Astrocyte (in vitro differentiated cells and primary cell): ENCODE data around the gene TRPM2. TPM values are rescaled to one million over a fixed set of nuclear protein-coding genes. Genes with fewer than 3 reads are reported as not detected.

Source experiments
- DNase-seq: peaks from one replicate; pipeline ENCODE4 v3.0.0-alpha.2; 2010; ENCODE audit warnings: low read depth
- FAIRE-seq: peaks from 2 replicates; lab custom pipeline; 2011; peaks lifted over from hg19 to GRCh38; lab: Jason Lieb, UNC
- H2AFZ ChIP-seq: 2 replicates; pipeline ENCODE4 v1.6.0; 2012; ENCODE audit warnings: low read depth, low read length, inconsistent platforms
- H3K27ac ChIP-seq: 2 replicates; pipeline ENCODE4 v1.5.1; 2011; ENCODE audit warnings: low read depth, low read length, inconsistent platforms
- H3K27me3 ChIP-seq: 2 replicates; pipeline ENCODE4 v1.6.0; 2011; ENCODE audit warnings: low read length, inconsistent platforms; ENCODE audit not compliant: insufficient read depth
- H3K36me3 ChIP-seq: 2 replicates; pipeline ENCODE4 v1.5.1; 2011; ENCODE audit warnings: low read length, inconsistent platforms; ENCODE audit not compliant: insufficient read depth
- H3K4me1 ChIP-seq: 2 replicates; pipeline ENCODE4 v1.5.1; 2011; ENCODE audit warnings: low read length, inconsistent platforms; ENCODE audit not compliant: insufficient read depth
- H3K4me2 ChIP-seq: 2 replicates; pipeline ENCODE4 v1.6.0; 2012; ENCODE audit warnings: low read length, inconsistent platforms
- H3K4me3 ChIP-seq: 2 replicates; pipeline ENCODE4 v1.5.1; 2011; ENCODE audit warnings: low read depth, mild to moderate bottlenecking, low read length, inconsistent platforms; ENCODE audit not compliant: insufficient read depth
- H3K79me2 ChIP-seq: 2 replicates; pipeline ENCODE4 v1.6.0; 2012; ENCODE audit warnings: mild to moderate bottlenecking, low read length, inconsistent platforms; ENCODE audit not compliant: insufficient read depth
- H3K9ac ChIP-seq: 2 replicates; pipeline ENCODE4 v1.6.0; 2012; ENCODE audit warnings: mild to moderate bottlenecking, low read length, inconsistent platforms
- H3K9me3 ChIP-seq: 2 replicates; pipeline ENCODE4 v1.5.1; 2012; ENCODE audit warnings: low read depth, mild to moderate bottlenecking, low read length, inconsistent platforms; ENCODE audit not compliant: insufficient read depth
- H4K20me1 ChIP-seq: 2 replicates; pipeline ENCODE4 v1.6.0; 2012; ENCODE audit warnings: low read length, inconsistent platforms; ENCODE audit not compliant: insufficient read depth
- H3K27ac Mint-ChIP-seq: one replicate; pipeline ENCODE4 v1.8.0; 2021; ENCODE audit warnings: mild to moderate bottlenecking, mixed read lengths; ENCODE audit not compliant: unreplicated experiment
- H3K27me3 Mint-ChIP-seq: one replicate; pipeline ENCODE4 v1.8.0; 2021; ENCODE audit warnings: low read depth, mixed read lengths; ENCODE audit not compliant: unreplicated experiment
- H3K36me3 Mint-ChIP-seq: one replicate; pipeline ENCODE4 v1.8.0; 2021; ENCODE audit warnings: low read depth, mixed read lengths; ENCODE audit not compliant: unreplicated experiment
- H3K4me1 Mint-ChIP-seq: one replicate; pipeline ENCODE4 v1.8.0; 2021; ENCODE audit warnings: low read depth, mixed read lengths; ENCODE audit not compliant: unreplicated experiment
- H3K4me3 Mint-ChIP-seq: one replicate; pipeline ENCODE4 v1.8.0; 2021; ENCODE audit warnings: mild to moderate bottlenecking, moderate library complexity, mixed read lengths; ENCODE audit not compliant: unreplicated experiment
- H3K9me3 Mint-ChIP-seq: one replicate; pipeline ENCODE4 v1.8.0; 2021; ENCODE audit warnings: mild to moderate bottlenecking, mixed read lengths; ENCODE audit not compliant: unreplicated experiment
- EZH2 ChIP-seq: IDR thresholded peaks from 2 replicates; pipeline ENCODE4 v1.6.1; 2012; ENCODE audit warnings: mild to moderate bottlenecking, low read length, inconsistent platforms; ENCODE audit not compliant: insufficient read depth
- total RNA-seq: library from RNA; stranded (reverse); gene quantifications from 2 replicates; pipeline ENCODE4 v1.2.1, GENCODE V29; 2021
- TF ChIP-seq, protein P1 (sequence below): IDR thresholded peaks from 2 replicates; pipeline ENCODE4 v1.5.1; 2011; ENCODE audit warnings: low read depth, mild to moderate bottlenecking, inconsistent platforms, low read length, moderate library complexity; ENCODE audit not compliant: insufficient read depth

Gene TRPM2
- total RNA-seq, 1 donor from 2014 or later = 0.79 TPM

DNA sequence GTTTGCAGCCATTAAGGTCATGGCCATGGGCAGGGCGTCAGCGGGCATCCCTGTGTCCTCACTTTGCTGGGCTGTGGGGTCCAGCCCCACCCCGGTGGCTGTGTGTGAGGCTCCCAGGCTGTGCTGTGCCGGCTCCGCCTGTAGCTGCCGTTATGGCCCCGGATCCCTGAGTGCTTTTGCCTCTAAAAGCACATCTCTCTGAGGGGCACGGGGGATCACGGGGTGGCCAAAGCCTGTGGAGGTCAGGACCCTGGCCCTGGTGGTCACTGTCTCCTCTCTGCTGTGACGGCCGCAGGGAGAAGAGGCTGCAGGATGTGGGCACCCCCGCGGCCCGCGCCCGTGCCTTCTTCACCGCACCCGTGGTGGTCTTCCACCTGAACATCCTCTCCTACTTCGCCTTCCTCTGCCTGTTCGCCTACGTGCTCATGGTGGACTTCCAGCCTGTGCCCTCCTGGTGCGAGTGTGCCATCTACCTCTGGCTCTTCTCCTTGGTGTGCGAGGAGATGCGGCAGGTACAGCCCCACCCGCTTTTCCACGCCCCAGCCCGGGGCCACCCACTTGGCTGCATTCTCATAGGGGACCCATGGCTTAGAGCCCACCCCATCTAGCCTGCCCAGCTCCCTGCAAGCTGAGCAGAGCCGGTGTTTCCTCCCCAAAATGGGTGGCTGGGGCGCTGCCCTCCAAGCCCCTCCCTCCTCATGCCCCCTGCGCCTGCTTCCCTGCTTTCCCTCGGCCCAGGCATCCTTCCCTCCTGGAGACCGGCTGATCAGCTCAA is 48.2 kb downstream of the TRPM2 start:
- Histone ChIP-seq H2AFZ (no peak overlapping the region), H3K4me1 (no peaks in the 10 kb centered on the region), H4K20me1 (no peaks in the 10 kb centered on the region), H3K4me2 (no peak overlapping the region), H3K4me3 (no peak overlapping the region), H3K9ac (no peak overlapping the region), H3K27me3 (no peaks in the 10 kb centered on the region), H3K9me3 (peaks cover 13% of the 10 kb centered on the region), H3K79me2 (no peaks in the 10 kb centered on the region), H3K27ac (no peak overlapping the region), H3K36me3 (no peaks in the 10 kb centered on the region)
- peaks cover 20% of the 10 kb centered on the region for H3K27me3 Mint-ChIP-seq
- H3K9me3 Mint-ChIP-seq = peaks cover 4% of the 10 kb centered on the region
- FAIRE-seq (no peak), DNase-seq (no peak)
- peaks cover 6% of the 10 kb centered on the region for H3K4me1 Mint-ChIP-seq
- H3K36me3 Mint-ChIP-seq = no peaks in the 10 kb centered on the region
- TF ChIP-seq, protein P1, sequence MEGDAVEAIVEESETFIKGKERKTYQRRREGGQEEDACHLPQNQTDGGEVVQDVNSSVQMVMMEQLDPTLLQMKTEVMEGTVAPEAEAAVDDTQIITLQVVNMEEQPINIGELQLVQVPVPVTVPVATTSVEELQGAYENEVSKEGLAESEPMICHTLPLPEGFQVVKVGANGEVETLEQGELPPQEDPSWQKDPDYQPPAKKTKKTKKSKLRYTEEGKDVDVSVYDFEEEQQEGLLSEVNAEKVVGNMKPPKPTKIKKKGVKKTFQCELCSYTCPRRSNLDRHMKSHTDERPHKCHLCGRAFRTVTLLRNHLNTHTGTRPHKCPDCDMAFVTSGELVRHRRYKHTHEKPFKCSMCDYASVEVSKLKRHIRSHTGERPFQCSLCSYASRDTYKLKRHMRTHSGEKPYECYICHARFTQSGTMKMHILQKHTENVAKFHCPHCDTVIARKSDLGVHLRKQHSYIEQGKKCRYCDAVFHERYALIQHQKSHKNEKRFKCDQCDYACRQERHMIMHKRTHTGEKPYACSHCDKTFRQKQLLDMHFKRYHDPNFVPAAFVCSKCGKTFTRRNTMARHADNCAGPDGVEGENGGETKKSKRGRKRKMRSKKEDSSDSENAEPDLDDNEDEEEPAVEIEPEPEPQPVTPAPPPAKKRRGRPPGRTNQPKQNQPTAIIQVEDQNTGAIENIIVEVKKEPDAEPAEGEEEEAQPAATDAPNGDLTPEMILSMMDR = no peak
- H3K27ac Mint-ChIP-seq = no peak overlapping the region
- no peak overlapping the region for H3K4me3 Mint-ChIP-seq

DNA sequence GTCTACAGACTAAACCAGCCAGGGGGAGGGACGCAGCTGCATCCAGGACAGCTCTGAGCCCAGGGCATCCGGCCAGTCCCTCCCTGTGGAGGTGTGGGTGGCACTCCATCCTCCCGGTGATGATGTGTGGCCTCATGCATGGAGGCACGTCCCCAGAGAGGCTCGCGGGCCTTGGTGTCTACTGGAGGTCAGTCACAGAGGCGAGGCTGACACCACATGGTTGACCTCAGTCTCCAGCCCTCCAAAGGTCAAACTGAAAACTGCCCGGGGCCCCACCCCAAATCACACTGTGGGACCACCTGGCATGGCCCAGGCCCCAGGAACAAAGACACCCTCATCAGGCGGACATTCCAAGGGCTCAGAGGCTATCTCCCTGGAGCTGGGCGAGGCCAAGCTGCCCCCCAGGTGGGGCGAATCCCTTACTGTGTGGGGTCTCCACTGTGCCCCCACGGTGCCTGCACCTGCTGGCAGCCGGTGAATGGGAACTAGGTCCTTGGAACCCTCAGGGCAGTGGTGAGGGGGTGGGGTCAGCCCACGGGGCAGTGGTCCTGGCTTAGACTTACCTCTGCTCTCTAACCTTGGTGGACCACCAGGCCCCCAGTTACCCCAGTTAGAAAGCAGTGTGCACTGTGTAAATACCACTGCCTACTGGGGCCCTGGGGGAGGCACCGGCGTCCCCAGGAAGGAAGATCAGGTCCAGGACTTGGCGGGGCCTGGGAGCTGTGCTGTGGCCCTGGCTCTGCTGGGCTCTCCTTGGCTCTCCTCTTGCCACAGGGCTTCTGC is 49.1 kb downstream of the TRPM2 start:
- H3K79me2 ChIP-seq = no peaks in the 10 kb centered on the region
- Mint-ChIP-seq H3K27me3 (peaks cover 20% of the 10 kb centered on the region), H3K4me3 (no peak overlapping the region), H3K36me3 (no peaks in the 10 kb centered on the region), H3K27ac (no peak overlapping the region), H3K4me1 (peaks cover 6% of the 10 kb centered on the region), H3K9me3 (peaks cover 7% of the 10 kb centered on the region)
- no peak overlapping the region for H3K27ac ChIP-seq
- H3K9me3 ChIP-seq = peaks cover 13% of the 10 kb centered on the region
- no peak overlapping the region for H2AFZ ChIP-seq
- H3K36me3 ChIP-seq = no peaks in the 10 kb centered on the region
- DNase-seq = no peak
- H4K20me1 ChIP-seq = no peaks in the 10 kb centered on the region
- no peak for FAIRE-seq
- no peak for TF ChIP-seq EZH2
- TF ChIP-seq, protein P1 = no peak
- H3K27me3 ChIP-seq = no peaks in the 10 kb centered on the region
- no peak overlapping the region for H3K4me2 ChIP-seq
- no peak overlapping the region for H3K4me3 ChIP-seq
- H3K4me1 ChIP-seq = no peaks in the 10 kb centered on the region
- H3K9ac ChIP-seq = no peak overlapping the region
